ENCODE measurements around the gene SMCR8.

DNA sequence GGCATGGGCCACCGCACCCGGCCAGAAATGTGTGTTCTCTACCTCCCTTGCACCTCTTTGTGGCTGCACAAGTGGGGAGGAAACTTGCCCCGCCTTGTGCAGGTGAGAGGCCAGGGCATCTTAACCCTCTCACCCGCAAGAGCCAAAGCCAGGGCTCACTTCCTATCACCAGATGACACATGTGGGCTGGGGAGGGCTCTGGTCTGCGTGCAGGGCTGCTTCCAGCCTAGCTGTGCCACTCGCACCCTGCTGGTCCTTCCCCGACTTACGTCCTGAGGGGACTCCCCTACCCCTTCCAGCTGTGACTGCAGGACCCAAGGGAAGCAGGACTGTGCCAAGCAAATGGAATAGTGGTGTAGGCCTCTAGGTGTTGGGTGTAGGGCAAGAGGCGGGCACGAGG is 47.7 kb upstream of the SMCR8 start:
- TF ChIP-seq SALL2 (CRISPR knock-in tag; IDR thresholded peaks at IDR 0.05): no peak
- no peak for TF ChIP-seq RAD51 (IDR thresholded peaks at IDR 0.05; ENCODE audit: borderline replicate concordance)
- no peak for TF ChIP-seq CREB1 (IDR thresholded peaks at IDR 0.05)
- no peak for TF ChIP-seq CREB1 (CRISPR knock-in tag; IDR thresholded peaks at IDR 0.05)
- TF ChIP-seq, protein P1, sequence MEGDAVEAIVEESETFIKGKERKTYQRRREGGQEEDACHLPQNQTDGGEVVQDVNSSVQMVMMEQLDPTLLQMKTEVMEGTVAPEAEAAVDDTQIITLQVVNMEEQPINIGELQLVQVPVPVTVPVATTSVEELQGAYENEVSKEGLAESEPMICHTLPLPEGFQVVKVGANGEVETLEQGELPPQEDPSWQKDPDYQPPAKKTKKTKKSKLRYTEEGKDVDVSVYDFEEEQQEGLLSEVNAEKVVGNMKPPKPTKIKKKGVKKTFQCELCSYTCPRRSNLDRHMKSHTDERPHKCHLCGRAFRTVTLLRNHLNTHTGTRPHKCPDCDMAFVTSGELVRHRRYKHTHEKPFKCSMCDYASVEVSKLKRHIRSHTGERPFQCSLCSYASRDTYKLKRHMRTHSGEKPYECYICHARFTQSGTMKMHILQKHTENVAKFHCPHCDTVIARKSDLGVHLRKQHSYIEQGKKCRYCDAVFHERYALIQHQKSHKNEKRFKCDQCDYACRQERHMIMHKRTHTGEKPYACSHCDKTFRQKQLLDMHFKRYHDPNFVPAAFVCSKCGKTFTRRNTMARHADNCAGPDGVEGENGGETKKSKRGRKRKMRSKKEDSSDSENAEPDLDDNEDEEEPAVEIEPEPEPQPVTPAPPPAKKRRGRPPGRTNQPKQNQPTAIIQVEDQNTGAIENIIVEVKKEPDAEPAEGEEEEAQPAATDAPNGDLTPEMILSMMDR (CRISPR knock-in tag; IDR thresholded peaks at IDR 0.05): no peak
- TF ChIP-seq EZH2 (conservative IDR thresholded peaks at IDR 0.05; ENCODE audit: low read depth, low read length): no peak
- TF ChIP-seq, protein P2, sequence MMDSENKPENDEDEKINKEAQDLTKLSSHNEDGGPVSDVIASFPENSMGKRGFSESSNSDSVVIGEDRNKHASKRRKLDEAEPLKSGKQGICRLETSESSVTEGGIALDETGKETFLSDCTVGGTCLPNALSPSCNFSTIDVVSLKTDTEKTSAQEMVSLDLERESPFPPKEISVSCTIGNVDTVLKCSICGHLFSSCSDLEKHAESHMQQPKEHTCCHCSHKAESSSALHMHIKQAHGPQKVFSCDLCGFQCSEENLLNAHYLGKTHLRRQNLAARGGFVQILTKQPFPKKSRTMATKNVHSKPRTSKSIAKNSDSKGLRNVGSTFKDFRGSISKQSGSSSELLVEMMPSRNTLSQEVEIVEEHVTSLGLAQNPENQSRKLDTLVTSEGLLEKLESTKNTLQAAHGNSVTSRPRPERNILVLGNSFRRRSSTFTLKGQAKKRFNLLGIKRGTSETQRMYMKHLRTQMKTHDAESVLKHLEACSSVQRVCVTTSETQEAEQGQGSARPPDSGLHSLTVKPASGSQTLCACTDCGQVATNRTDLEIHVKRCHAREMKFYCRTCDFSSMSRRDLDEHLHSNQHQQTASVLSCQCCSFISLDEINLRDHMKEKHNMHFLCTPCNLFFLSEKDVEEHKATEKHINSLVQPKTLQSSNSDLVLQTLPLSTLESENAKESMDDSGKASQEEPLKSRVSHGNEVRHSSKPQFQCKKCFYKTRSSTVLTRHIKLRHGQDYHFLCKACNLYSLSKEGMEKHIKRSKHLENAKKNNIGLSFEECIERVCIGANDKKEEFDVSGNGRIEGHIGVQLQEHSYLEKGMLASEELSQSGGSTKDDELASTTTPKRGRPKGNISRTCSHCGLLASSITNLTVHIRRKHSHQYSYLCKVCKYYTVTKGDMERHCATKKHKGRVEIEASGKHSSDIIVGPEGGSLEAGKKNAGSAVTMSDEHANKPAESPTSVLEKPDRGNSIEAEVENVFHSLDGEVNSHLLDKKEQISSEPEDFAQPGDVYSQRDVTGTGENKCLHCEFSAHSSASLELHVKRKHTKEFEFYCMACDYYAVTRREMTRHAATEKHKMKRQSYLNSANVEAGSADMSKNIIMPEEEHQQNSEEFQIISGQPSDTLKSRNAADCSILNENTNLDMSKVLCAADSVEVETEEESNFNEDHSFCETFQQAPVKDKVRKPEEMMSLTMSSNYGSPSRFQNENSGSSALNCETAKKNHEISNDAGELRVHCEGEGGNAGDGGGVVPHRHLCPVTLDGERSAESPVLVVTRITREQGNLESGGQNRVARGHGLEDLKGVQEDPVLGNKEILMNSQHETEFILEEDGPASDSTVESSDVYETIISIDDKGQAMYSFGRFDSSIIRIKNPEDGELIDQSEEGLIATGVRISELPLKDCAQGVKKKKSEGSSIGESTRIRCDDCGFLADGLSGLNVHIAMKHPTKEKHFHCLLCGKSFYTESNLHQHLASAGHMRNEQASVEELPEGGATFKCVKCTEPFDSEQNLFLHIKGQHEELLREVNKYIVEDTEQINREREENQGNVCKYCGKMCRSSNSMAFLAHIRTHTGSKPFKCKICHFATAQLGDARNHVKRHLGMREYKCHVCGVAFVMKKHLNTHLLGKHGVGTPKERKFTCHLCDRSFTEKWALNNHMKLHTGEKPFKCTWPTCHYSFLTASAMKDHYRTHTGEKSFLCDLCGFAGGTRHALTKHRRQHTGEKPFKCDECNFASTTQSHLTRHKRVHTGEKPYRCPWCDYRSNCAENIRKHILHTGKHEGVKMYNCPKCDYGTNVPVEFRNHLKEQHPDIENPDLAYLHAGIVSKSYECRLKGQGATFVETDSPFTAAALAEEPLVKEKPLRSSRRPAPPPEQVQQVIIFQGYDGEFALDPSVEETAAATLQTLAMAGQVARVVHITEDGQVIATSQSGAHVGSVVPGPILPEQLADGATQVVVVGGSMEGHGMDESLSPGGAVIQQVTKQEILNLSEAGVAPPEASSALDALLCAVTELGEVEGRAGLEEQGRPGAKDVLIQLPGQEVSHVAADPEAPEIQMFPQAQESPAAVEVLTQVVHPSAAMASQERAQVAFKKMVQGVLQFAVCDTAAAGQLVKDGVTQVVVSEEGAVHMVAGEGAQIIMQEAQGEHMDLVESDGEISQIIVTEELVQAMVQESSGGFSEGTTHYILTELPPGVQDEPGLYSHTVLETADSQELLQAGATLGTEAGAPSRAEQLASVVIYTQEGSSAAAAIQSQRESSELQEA (CRISPR knock-in tag; IDR thresholded peaks at IDR 0.05; ENCODE audit: not compliant biosample characterization): no peak
- no peak for TF ChIP-seq ZNF337 (CRISPR knock-in tag; IDR thresholded peaks at IDR 0.05; ENCODE audit: borderline replicate concordance, low read depth)
